K562 (cell line): Measurements from ENCODE around the gene SLC26A6. TPM values are rescaled to one million over a fixed set of nuclear protein-coding genes. Genes with fewer than 3 reads are reported as not detected.

Experiments used
- ASH1L ChIP-seq: fragments of 450-650 bp; IDR thresholded peaks from 2 replicates; pipeline ENCODE4 v1.6.1; 2018; ENCODE audit warnings: borderline replicate concordance, mild to moderate bottlenecking, low read depth; ENCODE audit not compliant: partially characterized antibody
- FOXK2 ChIP-seq, 2 experiments: fragments of 450-650 bp; IDR thresholded peaks in 1 of 2; conservative IDR thresholded peaks in 1 of 2; 2 replicates each; pipeline ENCODE4 v1.6.1; 2016; ENCODE audit warnings: low read depth in 2 of 2, mild to moderate bottlenecking in 1 of 2
- FOXM1 ChIP-seq, 2 experiments: fragments of 450-650 bp in 1 of 2; sonication (generic) in 1 of 2; formaldehyde crosslinking in 1 of 2; IDR thresholded peaks; 2 replicates each; pipeline versions ENCODE4 v1.6.1 to v1.9.0; 2017 to 2022; ENCODE audit warnings: low read depth in 2 of 2, mild to moderate bottlenecking in 2 of 2, missing genetic modification reagents in 1 of 2, moderate library complexity in 1 of 2
- GATA2 ChIP-seq: sonication (generic); formaldehyde crosslinking; IDR thresholded peaks from 2 replicates; pipeline ENCODE4 v1.4.0; 2020; ENCODE audit warnings: mild to moderate bottlenecking, missing genetic modification reagents
- MAFG ChIP-seq: fragments of 450-650 bp; conservative IDR thresholded peaks from 2 replicates; pipeline ENCODE4 v1.6.1; 2016; ENCODE audit warnings: missing genetic modification characterization, missing compliant biosample characterization
- NR2C1 ChIP-seq, 2 experiments: fragments of 450-650 bp; IDR thresholded peaks; 2 replicates each; pipeline ENCODE4 v1.6.1; 2017; ENCODE audit warnings: mild to moderate bottlenecking in 2 of 2, antibody characterized with exemption in 1 of 2, inconsistent platforms in 1 of 2, missing compliant biosample characterization in 1 of 2, missing genetic modification characterization in 1 of 2
- PHF20 ChIP-seq: fragments of 450-650 bp; IDR thresholded peaks from 2 replicates; pipeline ENCODE4 v1.6.1; 2018; ENCODE audit not compliant: partially characterized antibody
- SRSF9 ChIP-seq: fragments of 200-400 bp; formaldehyde crosslinking; IDR thresholded peaks from 2 replicates; pipeline ENCODE4 v1.6.1; 2017; ENCODE audit warnings: low read depth, low read length, borderline replicate concordance
- polyA plus RNA-seq, 8 experiments: library from polyadenylated mRNA; depleted of rRNA in 4 of 8; stranded (reverse) in 5 of 8; unstranded in 3 of 8; fragments of >200 nt; fragmentation: Nextera tagmentation in 2 of 8; fragmentation: Illumina TruSeq in 1 of 8; extraction: Ambion mirVana in 2 of 8; extraction: Trizol in 1 of 8; gene quantifications; 2 replicates each; pipeline versions ENCODE4 v1.2.1 to v1.2.3, GENCODE V29; 2011 to 2014; ENCODE audit warnings: inconsistent platforms in 1 of 8, missing spikeins in 1 of 8
- total RNA-seq, 7 experiments: library from RNA; depleted of rRNA in 6 of 7; stranded (reverse); fragments of >200 nt in 6 of 7; fragmentation: Illumina TruSeq in 2 of 7; extraction: Trizol in 2 of 7; gene quantifications; 2 replicates each; pipeline versions ENCODE4 v1.2.1 to v1.2.3, GENCODE V29; 2011 to 2021; ENCODE audit warnings: low replicate concordance in 1 of 7
- TF ChIP-seq, protein P1 (sequence below): sonication (generic); formaldehyde crosslinking; IDR thresholded peaks from 2 replicates; pipeline ENCODE4 v1.8.0; 2023; ENCODE audit warnings: missing genetic modification reagents, mild to moderate bottlenecking, borderline replicate concordance
- TF ChIP-seq, protein P2 (sequence below): fragments of 250-450 bp; sonication (Bioruptor Pico); IDR thresholded peaks from 2 replicates; pipeline ENCODE4 v1.4.0; 2020; ENCODE audit warnings: borderline replicate concordance
- TF ChIP-seq, protein P3 (sequence below): fragments of 450-650 bp; IDR thresholded peaks from 2 replicates; pipeline ENCODE4 v1.6.1; 2017; ENCODE audit warnings: antibody characterized with exemption, mild to moderate bottlenecking
- TF ChIP-seq, protein P4 (sequence below): fragments of 450-650 bp; formaldehyde crosslinking; IDR thresholded peaks from 2 replicates; pipeline ENCODE4 v1.4.0; 2020; ENCODE audit warnings: mild to moderate bottlenecking, moderate library complexity

Gene SLC26A6
- total and polyA plus RNA-seq, 9 of the 15 experiments (the other 6 are each of a cell fraction or from before 2014, with no cell fraction given) = 2.1 to 27.2 (median 14.8) TPM

DNA sequence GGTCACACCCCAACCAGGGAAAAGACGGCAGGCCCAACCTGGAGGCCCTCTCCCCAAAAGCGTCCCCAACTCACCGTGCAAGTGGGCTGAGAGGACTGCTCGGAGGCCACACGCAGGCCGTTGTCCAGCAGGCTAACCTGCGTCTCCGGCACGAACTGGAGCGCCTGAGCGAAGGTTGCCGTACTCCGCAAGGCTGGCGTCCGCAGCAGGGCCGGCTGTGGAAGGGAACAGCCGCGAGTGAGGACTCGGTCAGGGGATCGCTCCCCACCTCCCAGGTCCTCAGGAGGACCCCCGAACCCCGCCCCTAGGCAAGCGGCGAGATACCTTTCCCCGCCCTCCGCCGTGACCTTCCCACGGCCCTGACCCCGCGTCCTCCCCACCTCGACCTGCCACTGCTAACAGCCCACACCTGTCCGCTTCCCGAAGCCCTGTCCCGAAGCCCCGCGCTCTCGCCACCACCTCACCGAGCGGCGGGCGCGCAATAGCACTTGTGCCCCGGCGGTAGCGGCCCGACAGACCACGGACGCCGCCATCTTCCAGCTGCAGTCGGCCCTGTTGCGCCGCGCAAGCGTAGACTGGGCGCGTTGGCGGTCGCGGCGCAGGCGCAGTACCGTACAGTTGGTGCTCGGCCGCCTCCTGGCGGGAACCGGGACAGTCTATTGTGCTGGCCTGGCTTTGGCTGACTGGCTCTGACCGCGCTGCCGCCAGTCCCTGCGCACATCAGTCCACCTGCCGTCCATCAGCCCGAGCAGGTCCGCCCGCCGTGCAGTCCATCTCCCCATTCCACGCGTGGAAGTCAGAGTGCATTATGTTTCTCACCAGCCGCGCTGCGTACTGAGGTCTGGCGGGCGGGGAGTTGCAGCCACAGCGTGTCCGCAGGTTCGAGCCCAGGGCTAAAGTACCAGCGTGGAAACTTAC, 25.9 kb downstream of the SLC26A6 start, which contains the start of gene UQCRC1 (continued):
- TF ChIP-seq, protein P1, sequence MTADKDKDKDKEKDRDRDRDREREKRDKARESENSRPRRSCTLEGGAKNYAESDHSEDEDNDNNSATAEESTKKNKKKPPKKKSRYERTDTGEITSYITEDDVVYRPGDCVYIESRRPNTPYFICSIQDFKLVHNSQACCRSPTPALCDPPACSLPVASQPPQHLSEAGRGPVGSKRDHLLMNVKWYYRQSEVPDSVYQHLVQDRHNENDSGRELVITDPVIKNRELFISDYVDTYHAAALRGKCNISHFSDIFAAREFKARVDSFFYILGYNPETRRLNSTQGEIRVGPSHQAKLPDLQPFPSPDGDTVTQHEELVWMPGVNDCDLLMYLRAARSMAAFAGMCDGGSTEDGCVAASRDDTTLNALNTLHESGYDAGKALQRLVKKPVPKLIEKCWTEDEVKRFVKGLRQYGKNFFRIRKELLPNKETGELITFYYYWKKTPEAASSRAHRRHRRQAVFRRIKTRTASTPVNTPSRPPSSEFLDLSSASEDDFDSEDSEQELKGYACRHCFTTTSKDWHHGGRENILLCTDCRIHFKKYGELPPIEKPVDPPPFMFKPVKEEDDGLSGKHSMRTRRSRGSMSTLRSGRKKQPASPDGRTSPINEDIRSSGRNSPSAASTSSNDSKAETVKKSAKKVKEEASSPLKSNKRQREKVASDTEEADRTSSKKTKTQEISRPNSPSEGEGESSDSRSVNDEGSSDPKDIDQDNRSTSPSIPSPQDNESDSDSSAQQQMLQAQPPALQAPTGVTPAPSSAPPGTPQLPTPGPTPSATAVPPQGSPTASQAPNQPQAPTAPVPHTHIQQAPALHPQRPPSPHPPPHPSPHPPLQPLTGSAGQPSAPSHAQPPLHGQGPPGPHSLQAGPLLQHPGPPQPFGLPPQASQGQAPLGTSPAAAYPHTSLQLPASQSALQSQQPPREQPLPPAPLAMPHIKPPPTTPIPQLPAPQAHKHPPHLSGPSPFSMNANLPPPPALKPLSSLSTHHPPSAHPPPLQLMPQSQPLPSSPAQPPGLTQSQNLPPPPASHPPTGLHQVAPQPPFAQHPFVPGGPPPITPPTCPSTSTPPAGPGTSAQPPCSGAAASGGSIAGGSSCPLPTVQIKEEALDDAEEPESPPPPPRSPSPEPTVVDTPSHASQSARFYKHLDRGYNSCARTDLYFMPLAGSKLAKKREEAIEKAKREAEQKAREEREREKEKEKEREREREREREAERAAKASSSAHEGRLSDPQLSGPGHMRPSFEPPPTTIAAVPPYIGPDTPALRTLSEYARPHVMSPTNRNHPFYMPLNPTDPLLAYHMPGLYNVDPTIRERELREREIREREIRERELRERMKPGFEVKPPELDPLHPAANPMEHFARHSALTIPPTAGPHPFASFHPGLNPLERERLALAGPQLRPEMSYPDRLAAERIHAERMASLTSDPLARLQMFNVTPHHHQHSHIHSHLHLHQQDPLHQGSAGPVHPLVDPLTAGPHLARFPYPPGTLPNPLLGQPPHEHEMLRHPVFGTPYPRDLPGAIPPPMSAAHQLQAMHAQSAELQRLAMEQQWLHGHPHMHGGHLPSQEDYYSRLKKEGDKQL = no peak; the same call in 1 of the 2 replicates
- TF ChIP-seq FOXM1 (IDR thresholded peaks at IDR 0.05; ENCODE audit: low read depth) (no peak), FOXM1 (CRISPR knock-in tag; IDR thresholded peaks at IDR 0.05; ENCODE audit: low read depth) (no peak; the same call in 1 of the 2 replicates), ASH1L (no peak), PHF20 (peak; percentile 82), FOXK2 (conservative IDR thresholded peaks at IDR 0.05 in 1 of 2, IDR thresholded peaks at IDR 0.05 in 1 of 2; ENCODE audit: low read depth in 2 of 2) (peak; percentile 26 to 39; a peak in 2 of 4 replicates), MAFG (tag) (no peak), SRSF9 (no peak), NR2C1 (IDR thresholded peaks at IDR 0.05) (peak; percentile 67), NR2C1 (tag; IDR thresholded peaks at IDR 0.05) (peak; percentile 73), GATA2 (CRISPR knock-in tag) (no peak)
- TF ChIP-seq, protein P2, sequence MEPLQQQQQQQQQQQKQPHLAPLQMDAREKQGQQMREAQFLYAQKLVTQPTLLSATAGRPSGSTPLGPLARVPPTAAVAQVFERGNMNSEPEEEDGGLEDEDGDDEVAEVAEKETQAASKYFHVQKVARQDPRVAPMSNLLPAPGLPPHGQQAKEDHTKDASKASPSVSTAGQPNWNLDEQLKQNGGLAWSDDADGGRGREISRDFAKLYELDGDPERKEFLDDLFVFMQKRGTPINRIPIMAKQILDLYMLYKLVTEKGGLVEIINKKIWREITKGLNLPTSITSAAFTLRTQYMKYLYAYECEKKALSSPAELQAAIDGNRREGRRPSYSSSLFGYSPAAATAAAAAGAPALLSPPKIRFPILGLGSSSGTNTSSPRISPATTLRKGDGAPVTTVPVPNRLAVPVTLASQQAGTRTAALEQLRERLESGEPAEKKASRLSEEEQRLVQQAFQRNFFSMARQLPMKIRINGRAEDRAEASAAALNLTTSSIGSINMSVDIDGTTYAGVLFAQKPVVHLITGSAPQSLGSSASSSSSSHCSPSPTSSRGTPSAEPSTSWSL (CRISPR knock-in tag) = no peak
- TF ChIP-seq, protein P3, sequence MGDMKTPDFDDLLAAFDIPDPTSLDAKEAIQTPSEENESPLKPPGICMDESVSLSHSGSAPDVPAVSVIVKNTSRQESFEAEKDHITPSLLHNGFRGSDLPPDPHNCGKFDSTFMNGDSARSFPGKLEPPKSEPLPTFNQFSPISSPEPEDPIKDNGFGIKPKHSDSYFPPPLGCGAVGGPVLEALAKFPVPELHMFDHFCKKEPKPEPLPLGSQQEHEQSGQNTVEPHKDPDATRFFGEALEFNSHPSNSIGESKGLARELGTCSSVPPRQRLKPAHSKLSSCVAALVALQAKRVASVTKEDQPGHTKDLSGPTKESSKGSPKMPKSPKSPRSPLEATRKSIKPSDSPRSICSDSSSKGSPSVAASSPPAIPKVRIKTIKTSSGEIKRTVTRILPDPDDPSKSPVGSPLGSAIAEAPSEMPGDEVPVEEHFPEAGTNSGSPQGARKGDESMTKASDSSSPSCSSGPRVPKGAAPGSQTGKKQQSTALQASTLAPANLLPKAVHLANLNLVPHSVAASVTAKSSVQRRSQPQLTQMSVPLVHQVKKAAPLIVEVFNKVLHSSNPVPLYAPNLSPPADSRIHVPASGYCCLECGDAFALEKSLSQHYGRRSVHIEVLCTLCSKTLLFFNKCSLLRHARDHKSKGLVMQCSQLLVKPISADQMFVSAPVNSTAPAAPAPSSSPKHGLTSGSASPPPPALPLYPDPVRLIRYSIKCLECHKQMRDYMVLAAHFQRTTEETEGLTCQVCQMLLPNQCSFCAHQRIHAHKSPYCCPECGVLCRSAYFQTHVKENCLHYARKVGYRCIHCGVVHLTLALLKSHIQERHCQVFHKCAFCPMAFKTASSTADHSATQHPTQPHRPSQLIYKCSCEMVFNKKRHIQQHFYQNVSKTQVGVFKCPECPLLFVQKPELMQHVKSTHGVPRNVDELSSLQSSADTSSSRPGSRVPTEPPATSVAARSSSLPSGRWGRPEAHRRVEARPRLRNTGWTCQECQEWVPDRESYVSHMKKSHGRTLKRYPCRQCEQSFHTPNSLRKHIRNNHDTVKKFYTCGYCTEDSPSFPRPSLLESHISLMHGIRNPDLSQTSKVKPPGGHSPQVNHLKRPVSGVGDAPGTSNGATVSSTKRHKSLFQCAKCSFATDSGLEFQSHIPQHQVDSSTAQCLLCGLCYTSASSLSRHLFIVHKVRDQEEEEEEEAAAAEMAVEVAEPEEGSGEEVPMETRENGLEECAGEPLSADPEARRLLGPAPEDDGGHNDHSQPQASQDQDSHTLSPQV = no peak
- TF ChIP-seq, protein P4, sequence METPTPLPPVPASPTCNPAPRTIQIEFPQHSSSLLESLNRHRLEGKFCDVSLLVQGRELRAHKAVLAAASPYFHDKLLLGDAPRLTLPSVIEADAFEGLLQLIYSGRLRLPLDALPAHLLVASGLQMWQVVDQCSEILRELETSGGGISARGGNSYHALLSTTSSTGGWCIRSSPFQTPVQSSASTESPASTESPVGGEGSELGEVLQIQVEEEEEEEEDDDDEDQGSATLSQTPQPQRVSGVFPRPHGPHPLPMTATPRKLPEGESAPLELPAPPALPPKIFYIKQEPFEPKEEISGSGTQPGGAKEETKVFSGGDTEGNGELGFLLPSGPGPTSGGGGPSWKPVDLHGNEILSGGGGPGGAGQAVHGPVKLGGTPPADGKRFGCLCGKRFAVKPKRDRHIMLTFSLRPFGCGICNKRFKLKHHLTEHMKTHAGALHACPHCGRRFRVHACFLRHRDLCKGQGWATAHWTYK (CRISPR knock-in tag) = no peak
